Measurements from ENCODE around the gene NAT8L.

DNA sequence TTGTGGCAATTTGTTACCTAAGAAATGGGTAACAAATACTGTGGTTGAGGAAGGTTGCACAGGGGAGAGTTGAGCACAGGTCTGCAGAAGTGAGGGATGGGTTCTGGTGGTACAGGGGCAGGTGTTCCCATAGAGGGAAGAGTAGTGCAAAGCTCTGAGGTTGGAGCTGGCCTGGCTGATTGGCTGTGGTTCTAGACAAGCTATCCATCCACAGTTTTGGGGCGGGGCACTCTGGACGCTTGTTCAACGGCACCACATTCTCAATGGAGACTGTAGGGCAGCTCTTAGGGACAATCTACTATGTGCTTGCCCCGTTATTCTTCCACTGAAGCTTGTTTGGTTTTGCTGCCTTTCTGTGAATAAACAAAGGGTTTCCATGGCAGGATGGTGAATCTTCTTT, 35.4 kb downstream of the NAT8L start:
- TF ChIP-seq CTCF (conservative IDR thresholded peaks at IDR 0.05; ENCODE audit: low read depth, low read length) (no peak), EZH2 (IDR thresholded peaks at IDR 0.05; ENCODE audit: low read length, unreplicated experiment) (no peak)

All from PC-3 (cell line).